ENCODE data around the gene C12orf76. TPM values are rescaled to one million over a fixed set of nuclear protein-coding genes. Genes with fewer than 3 reads are reported as not detected.
"Not testable (repeated sequence)": the region's sequence is repeated elsewhere in the genome, so short reads cannot be mapped to it uniquely, and the experiment has no call there.

C12orf76 gene
- polyA plus RNA-seq, 1 donor = 39.4 TPM

- DNase-seq = not testable (repeated sequence)
Measured at GRCh38 chr12:110068115-110068514, 19.8 kb upstream of the C12orf76 start.

GRCh38 chr12:110067531-110067930 lies 19.2 kb upstream of the C12orf76 start:
- no peak for DNase-seq

- no peak for DNase-seq
Measured at GRCh38 chr12:110065540-110065939, 17.2 kb upstream of the C12orf76 start.

GRCh38 chr12:110062241-110062640 lies 13.9 kb upstream of the C12orf76 start:
- DNase-seq = no peak

- no peak for DNase-seq
Measured at GRCh38 chr12:110059651-110060000, 11.3 kb upstream of the C12orf76 start.

GRCh38 chr12:110058875-110059615 lies 10.7 kb upstream of the C12orf76 start:
- DNase-seq = no peak

- not testable (repeated sequence) for DNase-seq
Measured at GRCh38 chr12:110056643-110057042, 8.3 kb upstream of the C12orf76 start.

- not testable (repeated sequence) for DNase-seq
Measured at GRCh38 chr12:110055375-110056352, 7.3 kb upstream of the C12orf76 start.

GRCh38 chr12:110050927-110051326 lies 2.6 kb upstream of the C12orf76 start:
- DNase-seq = no peak

- DNase-seq = not testable (repeated sequence)
Measured at GRCh38 chr12:110049666-110050065, 1.3 kb upstream of the C12orf76 start.

GRCh38 chr12:110049034-110049433 lies 712 bp upstream of the C12orf76 start:
- not testable (repeated sequence) for DNase-seq

- no peak for DNase-seq
Measured at GRCh38 chr12:110047297-110047940, 903 bp downstream of the C12orf76 start.

GRCh38 chr12:110046451-110047187 lies 1.7 kb downstream of the C12orf76 start:
- DNase-seq = no peak

GRCh38 chr12:110042264-110042663 lies 6.1 kb downstream of the C12orf76 start:
- DNase-seq = no peak

- no peak for DNase-seq
Measured at GRCh38 chr12:110039085-110039807, 9.1 kb downstream of the C12orf76 start.

- no peak for DNase-seq
Measured at GRCh38 chr12:110038741-110039084, 9.6 kb downstream of the C12orf76 start.

GRCh38 chr12:110037315-110037714 lies 11.0 kb downstream of the C12orf76 start:
- no peak for DNase-seq

GRCh38 chr12:110035534-110036104 lies 12.7 kb downstream of the C12orf76 start:
- no peak for DNase-seq

- DNase-seq = no peak
Measured at GRCh38 chr12:110033888-110034287, 14.4 kb downstream of the C12orf76 start.

- DNase-seq = no peak
Measured at GRCh38 chr12:110029290-110029815, 19.0 kb downstream of the C12orf76 start.

GRCh38 chr12:110028323-110028722 lies 20.0 kb downstream of the C12orf76 start:
- no peak for DNase-seq
